ENCODE results near the gene SUCO. TPM values are rescaled to one million over a fixed set of nuclear protein-coding genes. Genes with fewer than 3 reads are reported as not detected.

Gene SUCO
- total and polyA plus RNA-seq, 2 donors (not counting 3 experiments of a cell fraction or from before 2014, with no cell fraction given) = 5.1 to 27.2 TPM

GRCh38 chr1:172515927-172516326 lies 17.0 kb upstream of the SUCO start:
- Histone ChIP-seq H3K36me3 (ENCODE audit: control insufficient read depth in 2 of 2, extremely low read depth in 1 of 2, insufficient read depth in 2 of 2, low read length in 2 of 2) (no peaks in the 10 kb centered on the region), H3K9me3 (replicated peaks; ENCODE audit: control insufficient read depth, insufficient read depth, low read length) (no peaks in the 10 kb centered on the region), H3K4me3 (replicated peaks in 1 of 3; ENCODE audit: insufficient read depth in 1 of 3, low read depth in 1 of 3, low read length in 3 of 3) (no peak overlapping the region), H3K4me2 (ENCODE audit: insufficient read depth, low read length) (no peak overlapping the region), H3K27me3 (ENCODE audit: control insufficient read depth in 2 of 2, insufficient read depth in 2 of 2, low read length in 2 of 2) (no peaks in the 10 kb centered on the region), H4K20me1 (replicated peaks; ENCODE audit: control insufficient read depth, extremely low read depth, insufficient read depth, low read length) (no peaks in the 10 kb centered on the region), H3K4me1 (ENCODE audit: control insufficient read depth, extremely low read depth, insufficient read depth, low read length) (no peaks in the 10 kb centered on the region), H2AFZ (ENCODE audit: low read depth, low read length) (no peak overlapping the region), H3K9me1 (replicated peaks; ENCODE audit: control insufficient read depth, extremely low read depth, insufficient read depth, low read length) (no peaks in the 10 kb centered on the region), H3K79me2 (ENCODE audit: control insufficient read depth, insufficient read depth, low read length) (no peaks in the 10 kb centered on the region), H3K9ac (replicated peaks; ENCODE audit: extremely low read depth, insufficient read depth, low read length) (no peak overlapping the region), H3K27ac (ENCODE audit: insufficient read depth, low read depth, low read length) (no peak overlapping the region)
- no peak for TF ChIP-seq EZH2 (IDR thresholded peaks at IDR 0.05; ENCODE audit: borderline replicate concordance, low read depth, low read length, severe bottlenecking)
- TF ChIP-seq FOS (IDR thresholded peaks at IDR 0.05; ENCODE audit: borderline replicate concordance, insufficient read depth, low read length) = no peak
- TF ChIP-seq GATA2 (IDR thresholded peaks at IDR 0.05; ENCODE audit: insufficient read depth, insufficient read length, low read depth, low read length) = no peak
- no peak for TF ChIP-seq POLR2A (IDR thresholded peaks at IDR 0.05; ENCODE audit: low read depth, low read length)
- dilution Hi-C loops (cut with MboI; ENCODE audit: extremely low pct_ligation_motif_present, low sequenced_read_pairs) = no loop called here
- peak; percentile 34 for DNase-seq (ENCODE audit: low read depth, low spot score)
- ChIA-PET POLR2A (no interaction called here), CTCF (interaction anchor here (0.6 to 1.0 kb wide), 3 partner anchors 16 to 94 kb away, joined by 3 to 4 read pairs (median 3); no protein-coding TSS in a partner anchor)
- no peak for FAIRE-seq
- no TSS peak for BruUV-seq (replicated peaks)
- intact Hi-C loops (cut with micrococcal nuclease) = no loop called here

GRCh38 chr1:172517081-172517480 lies 15.9 kb upstream of the SUCO start:
- BruUV-seq (replicated peaks) = no TSS peak
- H3K4me3 ChIP-seq (replicated peaks in 1 of 3; ENCODE audit: insufficient read depth in 1 of 3, low read depth in 1 of 3, low read length in 3 of 3) = no peak overlapping the region
- H4K20me1 ChIP-seq (replicated peaks; ENCODE audit: control insufficient read depth, extremely low read depth, insufficient read depth, low read length) = no peaks in the 10 kb centered on the region
- TF ChIP-seq POLR2A (IDR thresholded peaks at IDR 0.05; ENCODE audit: low read depth, low read length) (no peak), FOS (IDR thresholded peaks at IDR 0.05; ENCODE audit: borderline replicate concordance, insufficient read depth, low read length) (no peak), EZH2 (IDR thresholded peaks at IDR 0.05; ENCODE audit: borderline replicate concordance, low read depth, low read length, severe bottlenecking) (no peak), MYC (IDR thresholded peaks at IDR 0.05; ENCODE audit: low read depth, low read length) (no peak), MAX (IDR thresholded peaks at IDR 0.05; ENCODE audit: insufficient read depth, insufficient read length) (no peak), JUN (IDR thresholded peaks at IDR 0.05; ENCODE audit: borderline replicate concordance, insufficient read depth, insufficient read length, low read depth) (no peak), CTCF (IDR thresholded peaks at IDR 0.05; ENCODE audit: extremely low read depth in 1 of 2, insufficient read depth in 1 of 2, low read depth in 1 of 2, low read length in 2 of 2) (no peak), GATA2 (IDR thresholded peaks at IDR 0.05; ENCODE audit: insufficient read depth, insufficient read length, low read depth, low read length) (no peak), POLR2AphosphoS5 (IDR thresholded peaks at IDR 0.05; ENCODE audit: insufficient read depth, low read depth, low read length) (no peak)
- CTCF ChIA-PET = no interaction called here
- no peaks in the 10 kb centered on the region for H3K36me3 ChIP-seq (ENCODE audit: control insufficient read depth in 2 of 2, extremely low read depth in 1 of 2, insufficient read depth in 2 of 2, low read length in 2 of 2)
- no peak overlapping the region for H3K4me2 ChIP-seq (ENCODE audit: insufficient read depth, low read length)
- H3K9me1 ChIP-seq (replicated peaks; ENCODE audit: control insufficient read depth, extremely low read depth, insufficient read depth, low read length) = no peaks in the 10 kb centered on the region
- H3K79me2 ChIP-seq (ENCODE audit: control insufficient read depth, insufficient read depth, low read length) = no peaks in the 10 kb centered on the region
- no peaks in the 10 kb centered on the region for H3K27me3 ChIP-seq (ENCODE audit: control insufficient read depth in 2 of 2, insufficient read depth in 2 of 2, low read length in 2 of 2)
- no peak overlapping the region for H3K27ac ChIP-seq (ENCODE audit: insufficient read depth, low read depth, low read length)
- H3K9ac ChIP-seq (replicated peaks; ENCODE audit: extremely low read depth, insufficient read depth, low read length) = no peak overlapping the region
- dilution Hi-C loops (cut with MboI; ENCODE audit: extremely low pct_ligation_motif_present, low sequenced_read_pairs) = no loop called here
- H3K9me3 ChIP-seq (replicated peaks; ENCODE audit: control insufficient read depth, insufficient read depth, low read length) = no peaks in the 10 kb centered on the region
- POLR2A ChIA-PET = no interaction called here
- DNase-seq (ENCODE audit: low read depth, low spot score) (no peak), FAIRE-seq (no peak)
- no peak overlapping the region for H2AFZ ChIP-seq (ENCODE audit: low read depth, low read length)
- H3K4me1 ChIP-seq (ENCODE audit: control insufficient read depth, extremely low read depth, insufficient read depth, low read length) = no peaks in the 10 kb centered on the region
- intact Hi-C loops (cut with micrococcal nuclease) = no loop called here
